Body of pancreas (tissue), 4 donors: ENCODE data around the gene UBE2M.

ENCODE experiments used
- POLR2A ChIP-seq, 3 donors: fragments of 450-650 bp; IDR thresholded peaks; one replicate each; pipeline ENCODE4 v1.6.1; 2016; ENCODE audit warnings: antibody characterized with exemption in 3 of 3, mild to moderate bottlenecking in 2 of 3
- TF ChIP-seq, protein P1 (sequence below), 7 experiments: fragments of 450-650 bp in 4 of 7; fragments of 200-600 bp in 3 of 7; sonication (generic) in 3 of 7; IDR thresholded peaks; one replicate each; pipeline ENCODE4 v1.5.1; 2016 to 2019; ENCODE audit warnings: antibody characterized with exemption in 7 of 7

- TF ChIP-seq, protein P1, sequence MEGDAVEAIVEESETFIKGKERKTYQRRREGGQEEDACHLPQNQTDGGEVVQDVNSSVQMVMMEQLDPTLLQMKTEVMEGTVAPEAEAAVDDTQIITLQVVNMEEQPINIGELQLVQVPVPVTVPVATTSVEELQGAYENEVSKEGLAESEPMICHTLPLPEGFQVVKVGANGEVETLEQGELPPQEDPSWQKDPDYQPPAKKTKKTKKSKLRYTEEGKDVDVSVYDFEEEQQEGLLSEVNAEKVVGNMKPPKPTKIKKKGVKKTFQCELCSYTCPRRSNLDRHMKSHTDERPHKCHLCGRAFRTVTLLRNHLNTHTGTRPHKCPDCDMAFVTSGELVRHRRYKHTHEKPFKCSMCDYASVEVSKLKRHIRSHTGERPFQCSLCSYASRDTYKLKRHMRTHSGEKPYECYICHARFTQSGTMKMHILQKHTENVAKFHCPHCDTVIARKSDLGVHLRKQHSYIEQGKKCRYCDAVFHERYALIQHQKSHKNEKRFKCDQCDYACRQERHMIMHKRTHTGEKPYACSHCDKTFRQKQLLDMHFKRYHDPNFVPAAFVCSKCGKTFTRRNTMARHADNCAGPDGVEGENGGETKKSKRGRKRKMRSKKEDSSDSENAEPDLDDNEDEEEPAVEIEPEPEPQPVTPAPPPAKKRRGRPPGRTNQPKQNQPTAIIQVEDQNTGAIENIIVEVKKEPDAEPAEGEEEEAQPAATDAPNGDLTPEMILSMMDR (IDR thresholded peaks at IDR 0.05) = no peak
- no peak for TF ChIP-seq POLR2A (IDR thresholded peaks at IDR 0.05)
Measured at GRCh38 chr19:58548859-58549663, 9.3 kb downstream of the UBE2M start.
